D341Med (cell line): ENCODE data around the gene TTLL13.

Experiments used
- DNase-seq: peaks from one replicate; pipeline ENCODE4 v3.0.0; 2012; ENCODE audit warnings: low spot score

TTLL13 gene

GRCh38 chr15:90214553-90215196, 34.7 kb upstream of the TTLL13 start:
- DNase-seq = no peak

GRCh38 chr15:90217671-90218394, 31.5 kb upstream of the TTLL13 start:
- DNase-seq = no peak

DNA sequence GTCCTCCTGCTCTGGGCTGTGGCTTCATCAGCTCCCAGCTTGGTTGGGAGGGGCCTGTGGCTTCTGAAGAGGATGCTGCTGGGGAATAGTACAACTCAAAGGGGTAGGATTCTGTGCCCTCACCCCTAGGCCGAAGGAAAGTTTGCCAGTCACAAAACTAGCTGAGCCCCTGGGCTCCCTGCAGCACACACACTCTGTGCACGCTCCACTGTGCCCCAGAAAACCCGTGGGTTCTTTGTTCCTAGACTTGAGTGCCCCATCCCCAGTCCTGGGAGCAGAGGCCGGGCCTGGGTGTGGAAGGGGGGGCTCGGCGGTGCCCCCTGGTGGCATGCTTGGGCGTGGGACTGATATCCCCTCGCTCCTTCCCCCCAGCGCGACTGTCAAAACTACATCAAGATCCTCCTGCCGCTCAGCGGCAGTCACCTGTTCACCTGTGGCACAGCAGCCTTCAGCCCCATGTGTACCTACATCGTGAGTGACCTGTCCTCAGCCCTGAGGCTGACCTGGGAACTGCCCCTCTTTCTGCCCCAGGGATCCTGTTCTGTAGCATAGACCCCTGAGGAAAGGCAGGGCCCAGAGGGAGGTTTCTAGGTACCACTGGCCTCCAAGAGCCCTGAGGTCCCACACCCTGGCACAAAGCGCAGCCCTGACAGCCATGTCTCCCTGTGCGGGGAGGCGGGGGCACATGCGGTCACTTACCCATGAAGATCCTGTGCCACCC, 29.8 kb upstream of the TTLL13 start:
- DNase-seq = peak; percentile 87

- DNase-seq = peak; percentile 90
Measured at GRCh38 chr15:90221246-90221900, 28.0 kb upstream of the TTLL13 start.

- DNase-seq = no peak
Measured at GRCh38 chr15:90222547-90222946, 26.8 kb upstream of the TTLL13 start.

- DNase-seq = peak; percentile 16
Measured at GRCh38 chr15:90223441-90224165, 25.8 kb upstream of the TTLL13 start.

GRCh38 chr15:90225047-90225446, 24.3 kb upstream of the TTLL13 start:
- DNase-seq = peak; percentile 16

GRCh38 chr15:90225504-90226234, 23.7 kb upstream of the TTLL13 start:
- DNase-seq = peak; percentile 10

- peak; percentile 6 for DNase-seq
Measured at GRCh38 chr15:90227336-90227735, 22.0 kb upstream of the TTLL13 start.

GRCh38 chr15:90227816-90228772, 21.3 kb upstream of the TTLL13 start:
- peak; percentile 20 for DNase-seq

DNA sequence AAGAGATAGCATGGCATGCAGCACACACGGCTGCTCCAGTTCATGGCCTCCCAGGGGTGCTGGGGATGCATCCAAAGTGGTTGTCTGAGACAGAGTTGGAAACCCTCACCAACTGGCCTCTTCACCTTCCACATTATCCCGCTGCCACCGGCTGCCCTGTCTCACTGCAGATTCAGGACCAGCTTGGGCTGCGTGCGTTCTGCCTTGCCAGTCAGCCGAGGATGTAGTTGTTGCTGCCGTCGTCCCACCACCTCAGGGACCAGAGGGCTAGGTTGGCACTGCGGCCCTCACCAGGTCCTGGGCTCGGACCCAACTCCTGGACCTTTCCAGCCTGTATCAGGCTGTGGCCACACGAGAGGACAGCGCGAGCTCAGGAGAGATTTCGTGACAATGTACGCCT, 20.4 kb upstream of the TTLL13 start:
- peak; percentile 12 for DNase-seq

DNA sequence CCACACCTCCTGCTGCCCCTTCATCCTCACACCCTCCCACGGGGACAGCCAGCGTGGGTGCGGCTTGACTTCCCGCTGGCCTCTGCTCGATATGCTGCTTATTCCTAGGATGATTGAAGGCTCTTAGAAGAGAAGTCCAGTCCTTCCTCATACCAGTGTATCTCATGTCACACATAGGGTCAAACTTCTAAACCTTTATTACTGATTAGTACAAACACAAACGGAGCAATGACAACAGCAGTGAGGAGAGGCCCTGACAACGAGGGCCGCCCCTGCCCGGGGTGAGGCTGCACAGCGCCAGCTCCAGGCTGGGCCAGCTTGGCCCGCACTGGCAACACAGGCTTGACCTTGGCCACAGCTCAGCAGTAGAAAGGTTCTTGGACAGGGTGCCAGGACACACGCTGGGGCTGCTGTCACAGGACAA, 19.3 kb upstream of the TTLL13 start:
- DNase-seq = peak; percentile 7

- peak; percentile 9 for DNase-seq
Measured at GRCh38 chr15:90230610-90231009, 18.7 kb upstream of the TTLL13 start.

DNA sequence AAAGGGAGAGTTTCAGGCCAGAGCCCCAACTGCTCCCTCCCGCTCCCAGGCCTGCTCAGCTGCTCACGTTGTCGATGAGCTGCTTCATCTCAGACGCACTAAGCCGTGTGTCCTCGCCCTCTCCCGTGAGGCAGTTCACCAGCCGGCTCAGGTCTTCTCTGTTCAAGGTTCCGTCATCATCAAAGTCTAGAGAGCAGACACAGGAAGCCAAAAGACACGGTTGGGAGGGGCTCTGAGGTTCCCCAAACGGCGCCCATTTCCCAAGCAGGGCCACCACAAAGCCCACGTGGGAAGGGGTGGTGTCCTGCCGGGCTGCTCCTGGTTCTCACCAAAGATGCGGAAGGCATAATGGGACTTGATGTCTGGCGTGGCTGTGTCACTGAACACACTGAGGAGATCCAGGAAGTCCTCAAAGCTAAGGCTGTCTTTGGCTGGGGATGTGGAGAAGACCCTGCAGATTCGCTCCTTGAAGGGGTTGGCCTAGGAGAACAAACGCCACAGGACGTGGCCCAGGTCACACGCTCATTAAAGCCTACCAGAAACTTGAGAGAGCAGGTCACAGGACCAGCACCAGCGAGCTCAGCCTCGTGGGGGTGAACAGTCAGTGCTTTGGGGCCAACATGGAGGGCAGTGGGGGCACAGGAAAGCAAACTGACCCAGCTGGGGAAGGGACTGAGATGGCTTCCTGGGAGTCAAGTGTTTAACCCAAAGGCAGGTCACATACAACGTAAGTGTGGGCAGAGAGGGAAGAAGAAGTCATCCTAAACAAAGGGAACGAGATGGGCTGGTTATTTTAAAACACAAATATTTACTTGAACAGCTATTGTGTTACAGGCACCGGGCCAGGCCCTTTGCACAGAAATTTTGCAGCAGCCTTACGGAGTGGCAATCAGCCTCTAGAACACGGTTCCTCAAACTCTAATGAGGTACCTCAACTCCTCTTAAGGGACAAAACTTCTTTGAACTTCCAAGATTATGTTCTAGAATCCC, 18.0 kb upstream of the TTLL13 start:
- DNase-seq = peak; percentile 13

DNA sequence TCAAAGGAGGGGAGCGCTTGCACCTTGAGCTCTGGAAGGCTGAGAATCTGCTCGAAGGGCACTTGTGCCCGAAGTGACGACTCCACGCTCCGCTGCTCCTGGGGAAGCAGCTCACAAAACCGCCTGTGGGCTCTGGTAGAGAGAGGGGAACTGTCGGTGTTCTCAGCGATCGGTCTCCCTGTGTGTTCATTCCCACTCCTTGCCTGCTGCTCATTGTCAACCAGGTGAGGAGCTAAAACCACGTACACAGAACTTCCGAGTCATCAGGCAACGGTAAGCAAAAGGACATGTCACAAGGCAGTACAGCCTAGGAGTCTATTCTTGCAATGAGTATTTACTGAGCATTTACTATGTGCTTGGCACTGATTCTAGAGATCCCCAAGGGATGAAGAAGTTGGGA, 17.2 kb upstream of the TTLL13 start:
- peak; percentile 7 for DNase-seq

- peak; percentile 22 for DNase-seq
Measured at GRCh38 chr15:90232941-90233386, 16.4 kb upstream of the TTLL13 start.

DNA sequence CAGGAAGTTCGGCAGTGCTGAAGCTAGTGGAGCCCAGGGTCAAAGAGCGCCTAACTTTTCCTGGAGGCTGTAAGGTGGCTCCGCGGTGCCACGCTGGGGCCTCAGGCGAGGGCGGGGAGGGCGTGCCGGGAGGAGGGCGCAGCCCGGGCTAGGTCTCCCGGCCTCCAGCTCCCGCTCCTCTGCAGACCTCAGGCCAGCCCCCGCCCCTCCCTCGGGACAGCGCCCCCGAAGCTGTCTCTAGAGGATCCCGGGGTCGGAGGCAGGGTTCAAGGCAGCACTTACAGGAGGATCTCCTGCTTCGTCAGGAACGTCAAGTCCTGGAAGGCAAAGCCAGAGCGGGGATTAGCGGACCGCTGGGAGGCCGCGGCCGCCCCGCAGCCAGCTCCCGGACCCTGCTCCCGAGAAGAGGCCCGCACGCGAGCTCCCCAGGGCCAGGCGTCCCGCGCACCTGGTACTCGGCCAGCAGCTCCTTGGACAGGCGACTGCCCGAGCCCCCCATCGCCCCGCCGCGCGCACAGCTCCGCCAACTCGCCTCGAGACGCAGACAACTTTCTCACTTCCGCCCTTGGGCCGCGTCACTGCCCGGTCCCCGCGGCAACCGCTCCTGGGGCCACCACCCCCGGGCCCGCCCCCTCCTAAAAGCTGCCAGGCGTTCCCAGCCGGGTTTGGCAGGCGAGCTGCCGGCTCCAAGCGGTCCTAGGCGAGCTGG, 15.8 kb upstream of the TTLL13 start, which contains the start of gene CIB1:
TSS of gene CIB1 (minus strand) at position 555 of the 709 bp plus-strand sequence. CDS start at position 499, 56 bp downstream.
- peak; percentile 99 for DNase-seq
